A549 (cell line): ENCODE data around the gene EZH1.
A peak's percentile ranks its signal among the peaks of the same experiment; 100 is the strongest.

Experiments
- CEBPB ChIP-seq, 2 experiments: fragments of >200 bp in 1 of 2; sonication (Bioruptor Twin) in 1 of 2; formaldehyde crosslinking in 1 of 2; IDR thresholded peaks; 2 replicates each; pipeline ENCODE4 v1.6.1; 2012 to 2016
- FOSB ChIP-seq: fragments of 250-450 bp; sonication (Bioruptor Pico); IDR thresholded peaks from 2 replicates; pipeline ENCODE4 v1.5.0; 2020; ENCODE audit warnings: mild to moderate bottlenecking, moderate library complexity
- MAZ ChIP-seq: fragments of 150-350 bp; IDR thresholded peaks from 2 replicates; pipeline ENCODE4 v1.6.1; 2014; ENCODE audit warnings: antibody characterized with exemption, low read depth, low read length, borderline replicate concordance
- POLR2A ChIP-seq: IDR thresholded peaks from 2 replicates; pipeline ENCODE4 v1.6.1; 2012; ENCODE audit warnings: mild to moderate bottlenecking, low read length
- TF ChIP-seq, protein P1 (sequence below): fragments of 150-350 bp; IDR thresholded peaks from 2 replicates; pipeline ENCODE4 v1.6.1; 2014; ENCODE audit warnings: low read depth, mild to moderate bottlenecking, low read length
- TF ChIP-seq, protein P2 (sequence below): fragments of >200 bp; sonication (Bioruptor Twin); formaldehyde crosslinking; IDR thresholded peaks from 3 replicates; pipeline ENCODE4 v1.5.1; 2016

DNA sequence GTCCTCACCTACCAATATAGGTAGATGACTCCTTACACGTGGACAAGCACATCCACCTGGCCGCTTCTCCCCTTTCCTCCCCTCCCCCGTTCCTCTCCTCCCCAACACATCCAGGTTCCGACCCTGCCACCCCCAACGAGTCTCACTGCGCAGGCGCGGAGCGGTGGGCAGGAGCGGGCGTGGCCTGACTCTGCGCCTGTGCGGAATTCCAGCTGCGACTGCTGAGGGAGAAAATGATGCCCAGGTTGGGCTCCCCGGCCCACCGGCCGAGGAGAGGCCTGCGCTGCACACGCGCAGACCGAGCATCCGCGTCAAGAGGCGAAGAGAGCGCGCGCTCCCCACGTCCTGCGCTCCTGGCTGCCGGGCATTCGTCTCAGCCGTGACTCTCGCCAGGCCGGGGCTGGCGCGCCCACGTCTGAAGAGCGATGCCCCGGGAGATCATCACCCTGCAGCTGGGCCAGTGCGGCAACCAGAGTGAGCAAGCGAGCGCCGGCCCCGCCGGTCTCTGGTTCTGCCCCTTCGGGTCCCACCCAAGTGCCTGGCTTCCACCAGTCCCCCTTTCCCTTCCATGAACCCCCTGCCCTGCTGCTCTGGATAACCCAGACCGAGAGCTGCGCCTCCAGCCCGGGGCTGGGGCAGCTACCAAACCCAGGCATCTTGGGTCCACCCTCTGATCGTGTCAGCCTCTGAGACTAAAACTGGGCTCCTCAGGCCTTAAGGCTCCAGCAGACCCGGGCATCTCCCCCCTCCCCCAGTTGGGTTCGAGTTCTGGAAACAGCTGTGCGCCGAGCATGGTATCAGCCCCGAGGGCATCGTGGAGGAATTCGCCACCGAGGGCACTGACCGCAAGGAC lies 85.5 kb downstream of the EZH1 start, which contains the start of gene TUBG2:
- peak; percentile 98 for TF ChIP-seq POLR2A
- TF ChIP-seq, protein P1, sequence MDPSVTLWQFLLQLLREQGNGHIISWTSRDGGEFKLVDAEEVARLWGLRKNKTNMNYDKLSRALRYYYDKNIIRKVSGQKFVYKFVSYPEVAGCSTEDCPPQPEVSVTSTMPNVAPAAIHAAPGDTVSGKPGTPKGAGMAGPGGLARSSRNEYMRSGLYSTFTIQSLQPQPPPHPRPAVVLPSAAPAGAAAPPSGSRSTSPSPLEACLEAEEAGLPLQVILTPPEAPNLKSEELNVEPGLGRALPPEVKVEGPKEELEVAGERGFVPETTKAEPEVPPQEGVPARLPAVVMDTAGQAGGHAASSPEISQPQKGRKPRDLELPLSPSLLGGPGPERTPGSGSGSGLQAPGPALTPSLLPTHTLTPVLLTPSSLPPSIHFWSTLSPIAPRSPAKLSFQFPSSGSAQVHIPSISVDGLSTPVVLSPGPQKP = no peak
- TF ChIP-seq MAZ = no peak
- TF ChIP-seq, protein P2, sequence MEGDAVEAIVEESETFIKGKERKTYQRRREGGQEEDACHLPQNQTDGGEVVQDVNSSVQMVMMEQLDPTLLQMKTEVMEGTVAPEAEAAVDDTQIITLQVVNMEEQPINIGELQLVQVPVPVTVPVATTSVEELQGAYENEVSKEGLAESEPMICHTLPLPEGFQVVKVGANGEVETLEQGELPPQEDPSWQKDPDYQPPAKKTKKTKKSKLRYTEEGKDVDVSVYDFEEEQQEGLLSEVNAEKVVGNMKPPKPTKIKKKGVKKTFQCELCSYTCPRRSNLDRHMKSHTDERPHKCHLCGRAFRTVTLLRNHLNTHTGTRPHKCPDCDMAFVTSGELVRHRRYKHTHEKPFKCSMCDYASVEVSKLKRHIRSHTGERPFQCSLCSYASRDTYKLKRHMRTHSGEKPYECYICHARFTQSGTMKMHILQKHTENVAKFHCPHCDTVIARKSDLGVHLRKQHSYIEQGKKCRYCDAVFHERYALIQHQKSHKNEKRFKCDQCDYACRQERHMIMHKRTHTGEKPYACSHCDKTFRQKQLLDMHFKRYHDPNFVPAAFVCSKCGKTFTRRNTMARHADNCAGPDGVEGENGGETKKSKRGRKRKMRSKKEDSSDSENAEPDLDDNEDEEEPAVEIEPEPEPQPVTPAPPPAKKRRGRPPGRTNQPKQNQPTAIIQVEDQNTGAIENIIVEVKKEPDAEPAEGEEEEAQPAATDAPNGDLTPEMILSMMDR = no peak
- no peak for TF ChIP-seq CEBPB (IDR thresholded peaks at IDR 0.05)
- no peak for TF ChIP-seq FOSB (CRISPR knock-in tag)
